Measurements from ENCODE around the gene SHF. TPM values are rescaled to one million over a fixed set of nuclear protein-coding genes. Genes with fewer than 3 reads are reported as not detected.

The SHF gene
- total and polyA plus RNA-seq, 2 donors, result 2.7 to 5.7 TPM

- no peak overlapping the region for H3K4me3 ChIP-seq (ENCODE audit: low read length in 2 of 2)
- H3K27me3 ChIP-seq (ENCODE audit: control insufficient read depth in 2 of 2, insufficient read depth in 1 of 2, low read length in 1 of 2), result peaks cover 39 to 87% of the 10 kb centered on the region in 2 donors
- H3K4me1 ChIP-seq (ENCODE audit: control insufficient read depth in 2 of 2, insufficient read depth in 2 of 2, low read length in 2 of 2), result peaks cover 0 to 5% of the 10 kb centered on the region in 2 donors
- 96% methylated on average over 5 of the region's 5 CpGs for WGBS
- H3K27ac ChIP-seq (ENCODE audit: low read depth in 1 of 2, low read length in 1 of 2), result no peak overlapping the region
- H3K9me3 ChIP-seq (ENCODE audit: control insufficient read depth in 2 of 2, insufficient read depth in 1 of 2, low read length in 1 of 2), result peaks cover 0 to 5% of the 10 kb centered on the region in 2 donors
- no peaks in the 10 kb centered on the region for H3K36me3 ChIP-seq (ENCODE audit: control insufficient read depth in 2 of 2, insufficient read depth in 2 of 2, low read length in 1 of 2)
- DNase-seq (ENCODE audit: low read depth in 6 of 9, low spot score in 9 of 9), result no peak
These were observed 68.8 kb downstream of the SHF start for GRCh38 chr15:45118996-45119395.

- H3K4me3 ChIP-seq (ENCODE audit: low read length in 2 of 2), result peak overlapping the region in 1 of 2 donors; percentile 17
- H3K9me3 ChIP-seq (ENCODE audit: control insufficient read depth in 2 of 2, insufficient read depth in 1 of 2, low read length in 1 of 2), result peaks cover 0 to 5% of the 10 kb centered on the region in 2 donors
- H3K27ac ChIP-seq (ENCODE audit: low read depth in 1 of 2, low read length in 1 of 2), result no peak overlapping the region
- peaks cover 0 to 5% of the 10 kb centered on the region in 2 donors for H3K4me1 ChIP-seq (ENCODE audit: control insufficient read depth in 2 of 2, insufficient read depth in 2 of 2, low read length in 2 of 2)
- under 1% methylated on average over 14 of the region's 14 CpGs for WGBS
- peaks cover 45 to 87% of the 10 kb centered on the region in 2 donors for H3K27me3 ChIP-seq (ENCODE audit: control insufficient read depth in 2 of 2, insufficient read depth in 1 of 2, low read length in 1 of 2)
- peak; percentile 63 to 91 (median 82) for DNase-seq (ENCODE audit: low read depth in 6 of 9, low spot score in 9 of 9)
- H3K36me3 ChIP-seq (ENCODE audit: control insufficient read depth in 2 of 2, insufficient read depth in 2 of 2, low read length in 1 of 2), result no peaks in the 10 kb centered on the region
These were observed 69.6 kb downstream of the SHF start for GRCh38 chr15:45118131-45118588.

- H3K4me3 ChIP-seq (ENCODE audit: low read length in 2 of 2), result peak overlapping the region in 1 of 2 donors; percentile 17
- H3K36me3 ChIP-seq (ENCODE audit: control insufficient read depth in 2 of 2, insufficient read depth in 2 of 2, low read length in 1 of 2), result no peaks in the 10 kb centered on the region
- 23% methylated on average over 33 of the region's 33 CpGs for WGBS
- peaks cover 0 to 5% of the 10 kb centered on the region in 2 donors for H3K9me3 ChIP-seq (ENCODE audit: control insufficient read depth in 2 of 2, insufficient read depth in 1 of 2, low read length in 1 of 2)
- no peak overlapping the region for H3K27ac ChIP-seq (ENCODE audit: low read depth in 1 of 2, low read length in 1 of 2)
- DNase-seq (ENCODE audit: low read depth in 6 of 9, low spot score in 9 of 9), result no peak
- peaks cover 0 to 5% of the 10 kb centered on the region in 2 donors for H3K4me1 ChIP-seq (ENCODE audit: control insufficient read depth in 2 of 2, insufficient read depth in 2 of 2, low read length in 2 of 2)
- H3K27me3 ChIP-seq (ENCODE audit: control insufficient read depth in 2 of 2, insufficient read depth in 1 of 2, low read length in 1 of 2), result peaks cover 52 to 87% of the 10 kb centered on the region in 2 donors
These were observed 70.2 kb downstream of the SHF start for GRCh38 chr15:45117308-45118130.

Other genes with a start within 250 kb of the SHF start
- not detected for gene TERB2, start 231.3 kb downstream of the SHF start, total RNA-seq
- gene TERB2, start 231.3 kb downstream of the SHF start, polyA plus RNA-seq, result not detected
- gene SORD, start 164.8 kb downstream of the SHF start, total RNA-seq, result 17.2 TPM
- 4.3 TPM for gene SORD, start 164.8 kb downstream of the SHF start, polyA plus RNA-seq
- gene DUOX2, start 73.8 kb downstream of the SHF start, total RNA-seq, result 0.05 TPM
- gene DUOX2, start 73.8 kb downstream of the SHF start, polyA plus RNA-seq, result 0.37 TPM
- 0.05 TPM for gene DUOXA2, start 73.6 kb downstream of the SHF start, total RNA-seq
- gene DUOXA2, start 73.6 kb downstream of the SHF start, polyA plus RNA-seq, result 0.23 TPM
- gene DUOXA1, start 58.1 kb downstream of the SHF start, total RNA-seq, result 0.24 TPM
- gene DUOXA1, start 58.1 kb downstream of the SHF start, polyA plus RNA-seq, result 4.8 TPM
- gene DUOX1, start 58.0 kb downstream of the SHF start, total RNA-seq, result 0.61 TPM
- 4.3 TPM for gene DUOX1, start 58.0 kb downstream of the SHF start, polyA plus RNA-seq
- gene SLC28A2, start 64.3 kb upstream of the SHF start, total RNA-seq, result not detected
- gene SLC28A2, start 64.3 kb upstream of the SHF start, polyA plus RNA-seq, result 0.02 TPM
- gene GATM, start 190.6 kb upstream of the SHF start, total RNA-seq, result 40.2 TPM
- gene GATM, start 190.6 kb upstream of the SHF start, polyA plus RNA-seq, result 19.3 TPM